MM.1S (cell line): ENCODE measurements around the gene SRRM3.

Experiments
- DNase-seq: peaks from one replicate; pipeline ENCODE4 v3.0.0-alpha.2; 2015
- H2AFZ ChIP-seq: fragments of 300-600 bp; sonication (generic); 2 replicates; pipeline ENCODE4 v1.6.0; 2016; ENCODE audit warnings: antibody characterized with exemption, low read length
- H3F3A ChIP-seq: fragments of 300-600 bp; sonication (generic); 2 replicates; pipeline ENCODE4 v1.6.1; 2016; ENCODE audit warnings: mild to moderate bottlenecking, antibody characterized with exemption, low read length, moderate library complexity, mixed read lengths; ENCODE audit not compliant: insufficient read depth
- H3K27ac ChIP-seq: fragments of 300-600 bp; sonication (generic); 2 replicates; pipeline ENCODE4 v1.5.1; 2016; ENCODE audit warnings: mild to moderate bottlenecking, low read length
- H3K27me3 ChIP-seq: fragments of 300-600 bp; sonication (generic); replicated peaks from 2 replicates; pipeline ENCODE4 v1.6.0; 2016; ENCODE audit warnings: low read length; ENCODE audit not compliant: insufficient read depth
- H3K36me3 ChIP-seq: fragments of 300-600 bp; sonication (generic); replicated peaks from 2 replicates; pipeline ENCODE4 v1.6.1; 2016; ENCODE audit warnings: mild to moderate bottlenecking, low read length, mixed read lengths; ENCODE audit not compliant: insufficient read depth
- H3K4me1 ChIP-seq: fragments of 300-600 bp; sonication (generic); 2 replicates; pipeline ENCODE4 v1.6.1; 2016; ENCODE audit warnings: low read length, mixed read lengths
- H3K4me2 ChIP-seq: fragments of 300-600 bp; sonication (generic); 2 replicates; pipeline ENCODE4 v1.6.0; 2016; ENCODE audit warnings: low read depth, low read length
- H3K4me3 ChIP-seq: fragments of 300-600 bp; sonication (generic); 2 replicates; pipeline ENCODE4 v1.5.1; 2016; ENCODE audit warnings: low read length, mixed read lengths
- H3K79me2 ChIP-seq: fragments of 300-600 bp; sonication (generic); 2 replicates; pipeline ENCODE4 v1.6.1; 2016; ENCODE audit warnings: mixed run types, low read length, mixed read lengths
- H3K9ac ChIP-seq: fragments of 300-600 bp; sonication (generic); 2 replicates; pipeline ENCODE4 v1.6.1; 2016; ENCODE audit warnings: low read length, mixed read lengths
- H3K9me2 ChIP-seq: fragments of 300-600 bp; sonication (generic); replicated peaks from 2 replicates; pipeline ENCODE4 v1.6.1; 2016; ENCODE audit warnings: mild to moderate bottlenecking, low read length, mixed read lengths; ENCODE audit not compliant: insufficient read depth
- H3K9me3 ChIP-seq: fragments of 300-600 bp; sonication (generic); replicated peaks from 2 replicates; pipeline ENCODE4 v1.6.1; 2016; ENCODE audit warnings: mild to moderate bottlenecking, low read length, mixed read lengths; ENCODE audit not compliant: insufficient read depth
- H4K20me1 ChIP-seq: fragments of 300-600 bp; sonication (generic); 2 replicates; pipeline ENCODE4 v1.6.1; 2016; ENCODE audit warnings: mild to moderate bottlenecking, low read length, moderate library complexity, mixed read lengths; ENCODE audit not compliant: insufficient read depth
- CTCF ChIP-seq: fragments of 300-600 bp; sonication (generic); IDR thresholded peaks from 2 replicates; pipeline ENCODE4 v1.5.1; 2016; ENCODE audit warnings: antibody characterized with exemption, low read length, mixed read lengths
- EZH2 ChIP-seq: fragments of 300-600 bp; sonication (generic); optimal IDR thresholded peaks from 2 replicates; pipeline ENCODE3; 2017; ENCODE audit warnings: low read depth, mild to moderate bottlenecking, antibody characterized with exemption, low read length, mixed read lengths
- EZH2phosphoT487 ChIP-seq: fragments of 300-600 bp; sonication (generic); IDR thresholded peaks from 2 replicates; pipeline ENCODE4 v1.6.1; 2018; ENCODE audit warnings: antibody characterized with exemption, low read length

The SRRM3 gene

GRCh38 chr7:76280408-76280807, 78.7 kb downstream of the SRRM3 start:
- H3K4me3 ChIP-seq, result no peak overlapping the region
- H3K9me3 ChIP-seq, result no peaks in the 10 kb centered on the region
- H3K4me1 ChIP-seq, result no peaks in the 10 kb centered on the region
- H3K36me3 ChIP-seq, result no peaks in the 10 kb centered on the region
- no peaks in the 10 kb centered on the region for H3K9me2 ChIP-seq
- H3F3A ChIP-seq, result no peaks in the 10 kb centered on the region
- no peak overlapping the region for H3K27ac ChIP-seq
- H3K79me2 ChIP-seq, result no peaks in the 10 kb centered on the region
- DNase-seq, result no peak
- H3K27me3 ChIP-seq, result peaks cover 65% of the 10 kb centered on the region
- no peaks in the 10 kb centered on the region for H4K20me1 ChIP-seq
- no peak overlapping the region for H2AFZ ChIP-seq
- no peak for TF ChIP-seq CTCF
- H3K4me2 ChIP-seq, result no peak overlapping the region
- no peak overlapping the region for H3K9ac ChIP-seq

GRCh38 chr7:76281006-76281705, 79.5 kb downstream of the SRRM3 start:
- TF ChIP-seq CTCF (no peak), EZH2 (no peak), EZH2phosphoT487 (no peak)
- Histone ChIP-seq H3K9me3 (no peaks in the 10 kb centered on the region), H3F3A (no peaks in the 10 kb centered on the region), H3K9ac (no peak overlapping the region), H3K36me3 (no peaks in the 10 kb centered on the region), H4K20me1 (no peaks in the 10 kb centered on the region), H3K4me1 (no peaks in the 10 kb centered on the region), H3K27me3 (peaks cover 73% of the 10 kb centered on the region), H3K9me2 (no peaks in the 10 kb centered on the region), H3K27ac (no peak overlapping the region), H2AFZ (0 out of 2 replicates have a peak overlapping the region, but pooled peaks have one; percentile 42), H3K4me3 (no peak overlapping the region; the same call in 1 of the 2 replicates), H3K4me2 (peak overlapping the region; percentile 52; the same call in 1 of the 2 replicates), H3K79me2 (no peaks in the 10 kb centered on the region)
- DNase-seq, result no peak

- Histone ChIP-seq H4K20me1 (no peaks in the 10 kb centered on the region), H3K27ac (no peak overlapping the region), H3K9ac (no peak overlapping the region), H3K27me3 (peaks cover 77% of the 10 kb centered on the region), H3K4me3 (no peak overlapping the region), H3K4me2 (peak overlapping the region; percentile 29; the same call in 1 of the 2 replicates), H3K79me2 (no peaks in the 10 kb centered on the region), H2AFZ (no peak overlapping the region), H3F3A (no peaks in the 10 kb centered on the region), H3K4me1 (no peaks in the 10 kb centered on the region), H3K36me3 (no peaks in the 10 kb centered on the region), H3K9me3 (no peaks in the 10 kb centered on the region), H3K9me2 (no peaks in the 10 kb centered on the region)
- TF ChIP-seq CTCF (no peak), EZH2phosphoT487 (no peak), EZH2 (no peak)
- no peak for DNase-seq
Measured at GRCh38 chr7:76281706-76282343, 80.1 kb downstream of the SRRM3 start.
